Heart left ventricle (tissue), 16 donors: ENCODE data around the gene IPO11. TPM values are rescaled to one million over a fixed set of nuclear protein-coding genes. Genes with fewer than 3 reads are reported as not detected.
A peak's percentile ranks its signal among the peaks of the same experiment; 100 is the strongest.

Experiments used
- ATAC-seq, 4 donors: fragments of 200-7000 bp; cut with Tn5 transposase; one replicate each; pipeline ENCODE4 v1.9.1; 2020 to 2022; ENCODE audit warnings: moderate library complexity in 4 of 4, mild to moderate bottlenecking in 3 of 4, moderate number of reproducible peaks in 1 of 4
- DNase-seq, 5 donors: peaks; one replicate each; pipeline ENCODE4 v3.0.0-alpha.2; 2020
- H3K27ac ChIP-seq, 12 donors: fragments of 200-600 bp; sonication (generic) in 4 of 12; one replicate each; pipeline versions ENCODE4 v1.5.0 to v1.8.0; 2016 to 2022; ENCODE audit warnings: mild to moderate bottlenecking in 2 of 12
- H3K27me3 ChIP-seq, 9 donors: fragments of 200-600 bp; sonication (generic) in 2 of 9; one replicate each; pipeline versions ENCODE4 v1.5.1 to v1.8.0; 2016 to 2022; ENCODE audit warnings: mild to moderate bottlenecking in 3 of 9
- H3K36me3 ChIP-seq, 9 donors: fragments of 200-600 bp; sonication (generic) in 2 of 9; one replicate each; pipeline versions ENCODE4 v1.5.0 to v1.8.0; 2018 to 2022; ENCODE audit warnings: mild to moderate bottlenecking in 2 of 9
- H3K4me1 ChIP-seq, 12 donors: fragments of 200-600 bp; sonication (generic) in 4 of 12; one replicate each; pipeline versions ENCODE4 v1.5.0 to v1.8.0; 2016 to 2022; ENCODE audit warnings: mild to moderate bottlenecking in 3 of 12
- H3K4me3 ChIP-seq, 12 donors: fragments of 200-600 bp; sonication (generic) in 4 of 12; one replicate each; pipeline versions ENCODE4 v1.5.0 to v1.8.0; 2017 to 2022; ENCODE audit warnings: mild to moderate bottlenecking in 9 of 12, moderate library complexity in 4 of 12
- H3K9me3 ChIP-seq, 12 donors: fragments of 200-600 bp; sonication (generic) in 4 of 12; one replicate each; pipeline versions ENCODE4 v1.5.0 to v1.8.0; 2016 to 2022; ENCODE audit warnings: mild to moderate bottlenecking in 1 of 12
- CTCF ChIP-seq, 12 donors: fragments of 200-600 bp; sonication (generic) in 4 of 12; IDR thresholded peaks; one replicate each; pipeline versions ENCODE4 v1.5.0 to v1.8.0; 2018 to 2022; ENCODE audit warnings: antibody characterized with exemption in 12 of 12, mild to moderate bottlenecking in 5 of 12
- POLR2A ChIP-seq, 2 donors: fragments of 450-650 bp; IDR thresholded peaks; one replicate each; pipeline ENCODE4 v1.6.1; 2017; ENCODE audit warnings: antibody characterized with exemption in 2 of 2, mild to moderate bottlenecking in 2 of 2, moderate library complexity in 2 of 2
- WGBS, 4 donors: extraction: QIAGEN DNeasy Blood & Tissue Kit in 2 of 4; methylation state at CpG; one replicate each; pipeline versions ENCODE4 v1.1.5 to v1.1.7; 2013 to 2018; 5-methylcytosine and 5-hydroxymethylcytosine counted together
- intact Hi-C, 10 donors: fragments of 100-400 bp; cut with DNase I; formaldehyde crosslinking; loops; one replicate each; pipeline versions ENCODE4 v1.11.1 to v1.14.2; 2022
- polyA plus RNA-seq, 2 donors: library from polyadenylated mRNA; stranded (reverse); fragments of 200-250 nt; gene quantifications; one replicate each; pipeline ENCODE4 v1.2.3, GENCODE V29; 2013
- total RNA-seq, 9 donors: library from RNA; depleted of rRNA in 2 of 9; stranded (reverse); fragments of >200 nt in 2 of 9; fragmentation: NEBNext Ultra II Directional in 3 of 9; extraction: Animal tissue kit (Norgen Biotek cat#: 25700) in 3 of 9; gene quantifications; one replicate each; pipeline versions ENCODE4 v1.1.0 to v1.2.4, GENCODE V29; 2016 to 2023
- donor health status: ischemic (EF 13 %, LVEDD 7.1; RV severe dilation, severe dysfunction).
- donor health status: healthy with polysubstance abuse.
- donor health status: DM: no; HTN: yes; CAD: no.
- donor health status: DM: no; HTN: no; CAD: no.
- donor health status: ischemic (EF 25% LVEDD 6.9; RV normal size, moderate dysfunction).
- donor health status: ischemic (EF 25% LVEDD 5.7; RV mildly dilated, moderate dysfunction).
- donor health status: healthy.
- donor health status: DM: yes; HTN: yes; CAD: no.
- donor health status: ischemic (EF 35%, LVEDD 5.7; RV mildly dilated, moderate dysfunction).
- donor health status: nonischemic (EF 11% LVEDD 7.7; RV severe dilation, severe dysfunction).
- donor health status: DM: yes; HTN: yes; CAD: no.
- donor health status: PGD.
- donor health status: ischemic (EF 29% LVEDD 5.4; RV normal size, mild dysfunction).
- donor health status: nonischemic (EF 23%, LVEDD 6.1; RV moderate dilation, normal function).

The IPO11 gene
- total and polyA plus RNA-seq, 11 donors: 8.2 to 40.4 (median 29.1) TPM

- H3K27me3 ChIP-seq: no peaks in the 10 kb centered on the region
- no peak overlapping the region for H3K27ac ChIP-seq
- ATAC-seq (no peak), DNase-seq (no peak)
- peaks cover 0 to 47% (median 20%) of the 10 kb centered on the region in 9 donors for H3K36me3 ChIP-seq
- H3K4me3 ChIP-seq: no peak overlapping the region
- intact Hi-C loops: loop anchor here in 1 of 10 donors (10.0 kb wide), 1 partner anchor 152 kb away; no protein-coding TSS in a partner anchor
- TF ChIP-seq POLR2A (IDR thresholded peaks at IDR 0.05) (no peak), CTCF (IDR thresholded peaks at IDR 0.05) (no peak)
- H3K9me3 ChIP-seq: no peaks in the 10 kb centered on the region
- H3K4me1 ChIP-seq: peaks cover 0 to 6% (median 0%) of the 10 kb centered on the region in 12 donors
- 89 to 93% (median 92%) methylated on average over 2 of the region's 2 CpGs for WGBS, 4 donors
Observed at GRCh38 chr5:62626534-62626933, 214.0 kb downstream of the IPO11 start.

GRCh38 chr5:62627121-62627520 is 214.6 kb downstream of the IPO11 start:
- Histone ChIP-seq H3K9me3 (no peaks in the 10 kb centered on the region), H3K27me3 (no peaks in the 10 kb centered on the region), H3K27ac (no peak overlapping the region), H3K36me3 (peaks cover 0 to 48% (median 20%) of the 10 kb centered on the region in 9 donors), H3K4me3 (no peak overlapping the region), H3K4me1 (peaks cover 0 to 6% (median 0%) of the 10 kb centered on the region in 12 donors)
- DNase-seq (no peak), ATAC-seq (no peak)
- TF ChIP-seq CTCF (IDR thresholded peaks at IDR 0.05): no peak
- TF ChIP-seq POLR2A (IDR thresholded peaks at IDR 0.05): no peak
- intact Hi-C loops: loop anchor here in 1 of 10 donors (10.0 kb wide), 1 partner anchor 152 kb away; no protein-coding TSS in a partner anchor
- 72 to 81% (median 78%) methylated on average over 3 of the region's 3 CpGs for WGBS, 4 donors

- Histone ChIP-seq H3K9me3 (no peaks in the 10 kb centered on the region), H3K27ac (no peak overlapping the region), H3K27me3 (no peaks in the 10 kb centered on the region), H3K4me1 (peaks cover 0 to 6% (median 0%) of the 10 kb centered on the region in 12 donors), H3K36me3 (peaks cover 0 to 48% (median 20%) of the 10 kb centered on the region in 9 donors), H3K4me3 (no peak overlapping the region)
- TF ChIP-seq POLR2A (IDR thresholded peaks at IDR 0.05): no peak
- no peak for TF ChIP-seq CTCF (IDR thresholded peaks at IDR 0.05)
- ATAC-seq: no peak
- DNase-seq: no peak
- intact Hi-C loops: loop anchor here in 1 of 10 donors (10.0 kb wide), 1 partner anchor 153 kb away; no protein-coding TSS in a partner anchor
- 86 to 90% (median 89%) methylated on average over 5 of the region's 5 CpGs for WGBS, 4 donors
Observed at GRCh38 chr5:62627901-62628300, 215.3 kb downstream of the IPO11 start.

- peaks cover 0 to 3% (median 0%) of the 10 kb centered on the region in 12 donors for H3K4me1 ChIP-seq
- ATAC-seq: no peak
- 69 to 78% (median 75%) methylated on average over 3 of the region's 3 CpGs for WGBS, 4 donors
- no peak for DNase-seq
- TF ChIP-seq POLR2A (IDR thresholded peaks at IDR 0.05): no peak
- peak in 1 of 12 donors; percentile 16 for TF ChIP-seq CTCF (IDR thresholded peaks at IDR 0.05)
- intact Hi-C loops: no loop called here
- H3K27me3 ChIP-seq: no peaks in the 10 kb centered on the region
- H3K4me3 ChIP-seq: no peak overlapping the region
- H3K9me3 ChIP-seq: no peaks in the 10 kb centered on the region
- H3K36me3 ChIP-seq: peaks cover 0 to 40% (median 19%) of the 10 kb centered on the region in 9 donors
- H3K27ac ChIP-seq: no peak overlapping the region
Observed at GRCh38 chr5:62631909-62632580, 219.5 kb downstream of the IPO11 start.
